ENCODE measurements around the gene DCDC1. TPM values are rescaled to one million over a fixed set of nuclear protein-coding genes. Genes with fewer than 3 reads are reported as not detected.

Gene DCDC1
- total RNA-seq, 4 donors from 2014 or later: 0.83 TPM; not detected in 3

DNA sequence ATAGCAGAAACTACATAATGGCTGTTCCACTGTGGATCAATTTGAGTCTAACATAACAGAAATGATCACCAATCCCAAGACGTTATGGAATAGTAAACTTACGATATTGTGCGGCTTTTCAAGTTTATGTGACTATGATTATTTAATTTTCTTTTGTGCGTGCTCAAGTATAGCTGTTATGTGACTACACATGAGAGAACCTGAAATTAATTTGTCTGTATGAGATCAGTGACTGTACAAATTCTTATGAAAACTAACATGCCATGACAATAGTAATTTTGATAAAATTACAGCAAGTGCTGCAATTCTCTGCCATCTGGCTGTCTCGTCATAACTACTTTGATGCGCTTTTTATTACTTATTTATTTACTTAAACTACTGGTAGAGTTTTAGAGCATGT is 343.2 kb downstream of the DCDC1 start:
- Histone ChIP-seq H3K9me3 (no peaks in the 10 kb centered on the region), H3K4me3 (no peak overlapping the region), H3K27ac (no peak overlapping the region), H3K27me3 (no peaks in the 10 kb centered on the region), H3K36me3 (no peaks in the 10 kb centered on the region), H3K4me1 (no peaks in the 10 kb centered on the region)
- no peak for DNase-seq
- TF ChIP-seq, protein P1, sequence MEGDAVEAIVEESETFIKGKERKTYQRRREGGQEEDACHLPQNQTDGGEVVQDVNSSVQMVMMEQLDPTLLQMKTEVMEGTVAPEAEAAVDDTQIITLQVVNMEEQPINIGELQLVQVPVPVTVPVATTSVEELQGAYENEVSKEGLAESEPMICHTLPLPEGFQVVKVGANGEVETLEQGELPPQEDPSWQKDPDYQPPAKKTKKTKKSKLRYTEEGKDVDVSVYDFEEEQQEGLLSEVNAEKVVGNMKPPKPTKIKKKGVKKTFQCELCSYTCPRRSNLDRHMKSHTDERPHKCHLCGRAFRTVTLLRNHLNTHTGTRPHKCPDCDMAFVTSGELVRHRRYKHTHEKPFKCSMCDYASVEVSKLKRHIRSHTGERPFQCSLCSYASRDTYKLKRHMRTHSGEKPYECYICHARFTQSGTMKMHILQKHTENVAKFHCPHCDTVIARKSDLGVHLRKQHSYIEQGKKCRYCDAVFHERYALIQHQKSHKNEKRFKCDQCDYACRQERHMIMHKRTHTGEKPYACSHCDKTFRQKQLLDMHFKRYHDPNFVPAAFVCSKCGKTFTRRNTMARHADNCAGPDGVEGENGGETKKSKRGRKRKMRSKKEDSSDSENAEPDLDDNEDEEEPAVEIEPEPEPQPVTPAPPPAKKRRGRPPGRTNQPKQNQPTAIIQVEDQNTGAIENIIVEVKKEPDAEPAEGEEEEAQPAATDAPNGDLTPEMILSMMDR (IDR thresholded peaks at IDR 0.05): no peak

DNA sequence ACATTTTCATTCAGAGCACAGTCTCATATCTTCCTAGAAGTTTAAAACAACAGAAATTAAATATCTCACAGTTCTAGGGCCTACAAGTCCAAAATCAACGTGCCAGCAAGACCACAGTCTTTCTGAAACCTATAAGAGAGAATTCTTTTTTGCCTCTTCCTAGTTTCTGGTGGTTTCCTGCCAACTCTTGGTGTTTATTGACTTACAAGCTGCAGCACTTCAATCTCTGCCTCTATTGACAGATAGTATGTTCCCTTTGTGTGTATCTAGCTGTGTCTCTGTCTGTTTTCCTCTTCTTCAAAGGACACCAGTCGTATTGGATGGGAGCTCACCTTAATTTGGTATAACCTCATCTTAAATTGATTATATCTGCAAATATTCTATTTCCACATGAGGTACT is 347.5 kb downstream of the DCDC1 start:
- Histone ChIP-seq H3K27me3 (no peaks in the 10 kb centered on the region), H3K4me1 (no peaks in the 10 kb centered on the region), H3K4me3 (no peak overlapping the region), H3K36me3 (no peaks in the 10 kb centered on the region), H3K9me3 (no peaks in the 10 kb centered on the region), H3K27ac (no peak overlapping the region)
- no peak for TF ChIP-seq POLR2A (IDR thresholded peaks at IDR 0.05)
- TF ChIP-seq, protein P1 (IDR thresholded peaks at IDR 0.05): no peak
- DNase-seq: no peak

DNA sequence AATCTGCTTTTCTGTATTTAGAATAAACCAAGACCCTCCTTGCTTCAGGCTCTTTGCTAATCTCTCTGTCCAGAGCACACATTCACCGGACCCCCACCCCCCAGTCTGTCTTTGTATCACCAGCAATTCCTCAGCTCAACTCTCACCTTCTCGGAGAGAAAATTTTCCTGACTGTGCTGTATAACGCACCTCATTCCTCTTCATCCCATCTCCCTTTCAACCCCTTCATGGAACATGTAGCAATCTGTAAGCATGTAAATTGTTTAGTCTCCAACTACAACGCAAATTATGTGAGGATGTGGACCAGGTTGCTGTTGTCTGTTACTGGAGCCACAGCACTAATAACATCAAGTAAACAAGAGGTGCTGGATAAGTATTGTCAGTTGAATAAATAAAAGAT is 349.8 kb downstream of the DCDC1 start:
- no peak overlapping the region for H3K27ac ChIP-seq
- no peak overlapping the region for H3K4me3 ChIP-seq
- no peaks in the 10 kb centered on the region for H3K9me3 ChIP-seq
- TF ChIP-seq, protein P1 (IDR thresholded peaks at IDR 0.05): no peak
- no peak for TF ChIP-seq POLR2A (IDR thresholded peaks at IDR 0.05)
- H3K36me3 ChIP-seq: no peaks in the 10 kb centered on the region
- no peaks in the 10 kb centered on the region for H3K4me1 ChIP-seq
- H3K27me3 ChIP-seq: no peaks in the 10 kb centered on the region
- no peak for DNase-seq

DNA sequence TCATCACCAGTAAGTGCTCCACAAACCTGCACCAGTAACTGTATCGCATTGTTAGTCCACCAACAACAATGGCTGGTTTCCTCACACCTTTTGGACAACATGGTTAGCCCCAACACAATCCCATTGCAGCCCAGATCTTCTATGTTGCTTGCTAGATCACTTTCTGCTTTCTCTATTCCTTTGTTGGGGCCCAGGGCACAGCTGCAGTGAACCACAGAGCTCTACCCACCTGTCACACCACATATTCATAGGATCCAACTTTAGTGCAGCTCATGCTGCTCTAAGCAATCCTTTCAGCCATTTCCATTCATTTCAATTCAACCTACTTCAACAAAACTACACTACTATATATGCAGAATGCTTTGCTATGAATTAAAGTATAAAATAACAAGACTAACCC is 364.3 kb downstream of the DCDC1 start:
- H3K4me3 ChIP-seq: no peak overlapping the region
- no peak for DNase-seq
- H3K36me3 ChIP-seq: no peaks in the 10 kb centered on the region
- no peak for TF ChIP-seq POLR2A (IDR thresholded peaks at IDR 0.05)
- TF ChIP-seq, protein P1 (IDR thresholded peaks at IDR 0.05): no peak
- no peak overlapping the region for H3K27ac ChIP-seq
- no peaks in the 10 kb centered on the region for H3K9me3 ChIP-seq
- H3K27me3 ChIP-seq: no peaks in the 10 kb centered on the region
- H3K4me1 ChIP-seq: no peaks in the 10 kb centered on the region

DNA sequence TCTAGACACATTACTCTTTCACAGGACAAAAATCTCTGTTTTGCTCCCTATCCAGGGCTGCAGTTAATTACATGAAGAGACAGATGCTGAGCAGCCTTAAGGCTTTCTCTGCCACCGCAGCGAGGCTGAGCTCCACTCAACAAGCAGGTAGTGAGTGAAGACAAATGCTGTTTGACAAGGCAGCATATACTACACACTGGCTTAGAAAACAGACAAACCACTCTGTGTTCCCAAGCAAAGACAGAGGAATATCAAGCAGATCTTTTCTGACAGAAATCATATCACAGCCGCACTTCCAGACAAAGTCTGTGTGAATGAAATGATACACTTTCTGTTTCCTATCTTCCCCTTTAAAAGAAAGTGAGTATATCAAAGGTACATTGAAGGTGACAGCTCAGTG is 368.1 kb downstream of the DCDC1 start:
- TF ChIP-seq, protein P1 (IDR thresholded peaks at IDR 0.05): no peak
- TF ChIP-seq POLR2A (IDR thresholded peaks at IDR 0.05): no peak
- Histone ChIP-seq H3K9me3 (no peaks in the 10 kb centered on the region), H3K27me3 (no peaks in the 10 kb centered on the region)

DNA sequence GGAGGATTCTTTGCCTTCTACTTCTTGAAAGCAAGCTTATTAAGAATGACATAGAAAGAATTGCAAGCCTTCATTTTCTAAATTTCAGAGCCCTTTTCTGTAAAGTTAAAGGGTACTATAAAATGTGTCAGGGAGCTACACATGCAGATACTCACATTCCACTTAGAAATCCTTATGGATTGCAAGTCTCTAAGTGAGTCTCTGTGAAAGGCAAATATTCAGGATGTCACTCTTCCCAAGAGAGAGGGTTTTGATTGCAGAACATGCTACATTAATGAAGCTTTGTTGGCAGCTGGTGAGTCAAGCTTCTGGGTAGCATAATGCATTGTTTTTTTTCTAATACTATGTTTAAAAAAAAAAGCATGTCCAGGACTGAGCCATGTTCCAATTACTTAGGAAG is 369.2 kb downstream of the DCDC1 start:
- no peaks in the 10 kb centered on the region for H3K27me3 ChIP-seq
- H3K4me1 ChIP-seq: no peaks in the 10 kb centered on the region
- DNase-seq: no peak
- H3K4me3 ChIP-seq: no peak overlapping the region
- TF ChIP-seq, protein P1 (IDR thresholded peaks at IDR 0.05): no peak
- no peak for TF ChIP-seq POLR2A (IDR thresholded peaks at IDR 0.05)
- no peaks in the 10 kb centered on the region for H3K36me3 ChIP-seq
- H3K27ac ChIP-seq: no peak overlapping the region
- no peaks in the 10 kb centered on the region for H3K9me3 ChIP-seq

More for the DNA sequence above, 368.1 kb downstream of the DCDC1 start:
- Histone ChIP-seq H3K36me3 (no peaks in the 10 kb centered on the region), H3K4me1 (no peaks in the 10 kb centered on the region), H3K27ac (no peak overlapping the region), H3K4me3 (no peak overlapping the region)
- no peak for DNase-seq
